ENCODE data around the gene RPTOR. TPM values are rescaled to one million over a fixed set of nuclear protein-coding genes. Genes with fewer than 3 reads are reported as not detected.

RPTOR gene
- total RNA-seq, 4 donors from 2014 or later: 19.0 to 48.3 (median 27.3) TPM

GRCh38 chr17:80523054-80523744, 21.4 kb upstream of the RPTOR start:
- Histone ChIP-seq H3K4me3 (no peak overlapping the region), H3K4me1 (no peaks in the 10 kb centered on the region), H3K27me3 (no peaks in the 10 kb centered on the region), H3K27ac (no peak overlapping the region), H3K9me3 (no peaks in the 10 kb centered on the region), H3K36me3 (no peaks in the 10 kb centered on the region)
- TF ChIP-seq POLR2A (IDR thresholded peaks at IDR 0.05) (no peak), CTCF (IDR thresholded peaks at IDR 0.05) (no peak)
- intact Hi-C loops (cut with DNase I; ENCODE audit: low total_unique reads): no loop called here
- no peak for DNase-seq

GRCh38 chr17:80523956-80524712, 20.5 kb upstream of the RPTOR start:
- no peak for TF ChIP-seq POLR2A (IDR thresholded peaks at IDR 0.05)
- no peak for TF ChIP-seq CTCF (IDR thresholded peaks at IDR 0.05)
- no peaks in the 10 kb centered on the region for H3K36me3 ChIP-seq
- intact Hi-C loops (cut with DNase I; ENCODE audit: low total_unique reads): no loop called here
- no peak for DNase-seq
- H3K27ac ChIP-seq: no peak overlapping the region
- no peaks in the 10 kb centered on the region for H3K9me3 ChIP-seq
- H3K4me3 ChIP-seq: no peak overlapping the region
- no peaks in the 10 kb centered on the region for H3K4me1 ChIP-seq
- no peaks in the 10 kb centered on the region for H3K27me3 ChIP-seq

GRCh38 chr17:80526116-80526910, 18.3 kb upstream of the RPTOR start:
- no peaks in the 10 kb centered on the region for H3K27me3 ChIP-seq
- H3K27ac ChIP-seq: no peak overlapping the region
- no peak for TF ChIP-seq CTCF (IDR thresholded peaks at IDR 0.05)
- no peak for TF ChIP-seq POLR2A (IDR thresholded peaks at IDR 0.05)
- H3K9me3 ChIP-seq: no peaks in the 10 kb centered on the region
- no peaks in the 10 kb centered on the region for H3K4me1 ChIP-seq
- no peaks in the 10 kb centered on the region for H3K36me3 ChIP-seq
- intact Hi-C loops (cut with DNase I; ENCODE audit: low total_unique reads): no loop called here
- H3K4me3 ChIP-seq: no peak overlapping the region
- no peak for DNase-seq

- intact Hi-C loops (cut with DNase I; ENCODE audit: low total_unique reads): no loop called here
- Histone ChIP-seq H3K9me3 (no peaks in the 10 kb centered on the region), H3K4me3 (no peak overlapping the region), H3K4me1 (no peaks in the 10 kb centered on the region), H3K36me3 (no peaks in the 10 kb centered on the region), H3K27me3 (no peaks in the 10 kb centered on the region), H3K27ac (no peak overlapping the region)
- no peak for DNase-seq
- TF ChIP-seq CTCF (IDR thresholded peaks at IDR 0.05) (no peak), POLR2A (IDR thresholded peaks at IDR 0.05) (no peak)
These were observed 17.5 kb upstream of the RPTOR start for GRCh38 chr17:80527016-80527645.
